PC-9 (cell line): ENCODE data around the gene NECAP2. TPM values are rescaled to one million over a fixed set of nuclear protein-coding genes. Genes with fewer than 3 reads are reported as not detected.
"Not testable (repeated sequence)": the region's sequence is repeated elsewhere in the genome, so short reads cannot be mapped to it uniquely, and the experiment has no call there.

Experiments
- BruUV-seq: library from RNA; stranded (reverse); fragments of 400-500 nt; replicated peaks from 2 replicates; lab custom pipeline; 2021; lab: Mats Ljungman, UMichigan
- CTCF ChIA-PET: fragments of 300-600 bp; sonication (Branson Sonifier 250); formaldehyde crosslinking; loops from one replicate; lab custom pipeline; 2022; ENCODE audit warnings: antibody characterized with exemption; lab: Charles Lee
- POLR2A ChIA-PET: fragments of 300-600 bp; sonication (Branson Sonifier 250); formaldehyde crosslinking; loops from one replicate; lab custom pipeline; 2022; ENCODE audit warnings: antibody characterized with exemption; ENCODE audit not compliant: unreplicated experiment; lab: Charles Lee
- DNase-seq, 2 experiments: peaks; one replicate each; pipeline versions ENCODE4 v3.0.0 to v3.0.0-alpha.2; 2015 to 2022; ENCODE audit warnings: mixed read lengths in 1 of 2
- H2AFZ ChIP-seq: fragments of 200-600 bp; sonication (generic); 2 replicates; pipeline ENCODE4 v1.8.1; 2017; ENCODE audit warnings: antibody characterized with exemption
- H3F3A ChIP-seq: fragments of 200-600 bp; sonication (generic); 2 replicates; pipeline ENCODE4 v1.8.1; 2017; ENCODE audit warnings: antibody characterized with exemption, mild to moderate bottlenecking, low read depth; ENCODE audit not compliant: insufficient read depth
- H3K27ac ChIP-seq: fragments of 200-600 bp; sonication (generic); 2 replicates; pipeline ENCODE4 v1.6.1; 2016; ENCODE audit warnings: mixed run types
- H3K27me3 ChIP-seq: fragments of 200-600 bp; sonication (generic); 2 replicates; pipeline ENCODE4 v1.6.1; 2016; ENCODE audit warnings: low read depth, mixed run types; ENCODE audit not compliant: insufficient read depth
- H3K36me3 ChIP-seq: fragments of 200-600 bp; sonication (generic); 2 replicates; pipeline ENCODE4 v1.6.1; 2016; ENCODE audit warnings: low read depth, mixed run types
- H3K4me1 ChIP-seq: fragments of 200-600 bp; sonication (generic); replicated peaks from 2 replicates; pipeline ENCODE4 v1.6.1; 2016; ENCODE audit warnings: mixed run types; ENCODE audit not compliant: insufficient read depth
- H3K4me2 ChIP-seq: fragments of 200-600 bp; sonication (generic); 2 replicates; pipeline ENCODE4 v1.6.1; 2017; ENCODE audit warnings: mixed run types
- H3K4me3 ChIP-seq: fragments of 200-600 bp; sonication (generic); 2 replicates; pipeline ENCODE4 v1.6.1; 2016; ENCODE audit warnings: mixed run types
- H3K79me2 ChIP-seq: fragments of 200-600 bp; sonication (generic); 2 replicates; pipeline ENCODE4 v1.6.1; 2017; ENCODE audit warnings: low read depth, mixed run types
- H3K9me2 ChIP-seq: fragments of 200-600 bp; sonication (generic); 2 replicates; pipeline ENCODE4 v1.8.1; 2017; ENCODE audit warnings: mild to moderate bottlenecking; ENCODE audit not compliant: insufficient read depth
- H3K9me3 ChIP-seq: fragments of 200-600 bp; sonication (generic); 2 replicates; pipeline ENCODE4 v1.8.1; 2016; ENCODE audit warnings: low read depth; ENCODE audit not compliant: insufficient read depth
- H4K20me1 ChIP-seq: fragments of 200-600 bp; sonication (generic); 2 replicates; pipeline ENCODE4 v1.8.1; 2017; ENCODE audit not compliant: insufficient read depth
- EZH2 ChIP-seq: fragments of 200-600 bp; sonication (generic); IDR thresholded peaks from 2 replicates; pipeline ENCODE4 v1.8.0; 2017; ENCODE audit warnings: antibody characterized with exemption, low read depth
- intact Hi-C: fragments of 100-400 bp; cut with micrococcal nuclease; formaldehyde crosslinking; loops from one replicate; pipeline ENCODE4 v1.10.0; 2022; ENCODE audit not compliant: unreplicated experiment
- total RNA-seq: library from RNA; stranded (reverse); gene quantifications from 2 replicates; pipeline ENCODE4 v1.2.3, GENCODE V29; 2021
- TF ChIP-seq, protein P1 (sequence below): fragments of 200-600 bp; sonication (generic); conservative IDR thresholded peaks from 2 replicates; pipeline ENCODE4 v1.6.1; 2017; ENCODE audit warnings: mixed run types, antibody characterized with exemption, mild to moderate bottlenecking, moderate library complexity

Gene NECAP2
- total RNA-seq, 1 experiment from 2014 or later: 49.6 TPM

DNA sequence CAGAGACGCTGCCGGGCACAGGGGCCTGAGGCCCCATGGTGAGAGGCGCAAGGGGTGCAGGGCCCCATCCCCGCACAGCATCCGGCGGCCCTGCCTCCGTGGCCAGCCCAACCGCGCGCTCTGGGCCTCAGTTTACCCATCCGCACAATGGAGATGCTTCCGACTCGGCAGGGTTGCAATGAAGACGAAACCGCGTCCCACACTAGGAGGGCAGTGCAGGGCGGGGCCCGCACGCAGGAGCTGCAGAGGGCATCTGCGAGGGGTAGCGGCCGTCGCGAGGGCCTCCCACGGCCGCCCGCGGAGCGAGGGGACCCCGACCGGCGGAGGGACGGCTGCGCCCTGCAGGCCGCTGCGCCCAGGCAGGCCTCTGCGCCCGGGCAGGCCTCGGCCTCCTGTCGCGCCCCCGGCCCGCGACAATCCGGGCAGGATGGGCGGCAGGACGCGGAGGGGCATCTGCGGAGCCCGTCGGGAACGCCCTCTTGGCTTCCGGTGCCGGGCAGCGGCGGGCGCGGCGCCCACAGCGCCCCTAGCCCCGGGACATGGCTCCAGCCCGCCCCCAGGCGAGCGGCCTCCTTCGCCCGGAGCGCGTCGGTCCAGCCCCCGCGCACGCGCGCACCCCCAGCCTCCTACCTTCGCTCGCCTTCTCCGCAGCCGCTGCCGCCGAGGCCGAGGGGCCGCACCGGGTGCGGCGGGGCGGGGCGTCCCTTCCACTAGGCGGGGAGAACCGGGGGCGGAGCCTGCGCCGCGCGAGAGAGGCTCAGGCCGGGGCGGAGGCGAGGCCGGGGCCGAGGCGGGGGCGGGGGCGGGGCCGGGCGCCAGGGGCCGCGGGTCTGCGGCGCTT lies 58.3 kb downstream of the NECAP2 start:
- no peaks in the 10 kb centered on the region for H3K9me3 ChIP-seq
- no peak overlapping the region for H3K27ac ChIP-seq
- H3K79me2 ChIP-seq: no peaks in the 10 kb centered on the region
- peak overlapping the region; percentile 88 for H3K4me2 ChIP-seq
- ChIA-PET CTCF (no interaction called here), POLR2A (interaction anchor here (0.6 kb wide), 1 partner anchor 33 kb away, joined by 5 read pairs; no protein-coding TSS in a partner anchor)
- TF ChIP-seq EZH2: no peak
- TF ChIP-seq, protein P1, sequence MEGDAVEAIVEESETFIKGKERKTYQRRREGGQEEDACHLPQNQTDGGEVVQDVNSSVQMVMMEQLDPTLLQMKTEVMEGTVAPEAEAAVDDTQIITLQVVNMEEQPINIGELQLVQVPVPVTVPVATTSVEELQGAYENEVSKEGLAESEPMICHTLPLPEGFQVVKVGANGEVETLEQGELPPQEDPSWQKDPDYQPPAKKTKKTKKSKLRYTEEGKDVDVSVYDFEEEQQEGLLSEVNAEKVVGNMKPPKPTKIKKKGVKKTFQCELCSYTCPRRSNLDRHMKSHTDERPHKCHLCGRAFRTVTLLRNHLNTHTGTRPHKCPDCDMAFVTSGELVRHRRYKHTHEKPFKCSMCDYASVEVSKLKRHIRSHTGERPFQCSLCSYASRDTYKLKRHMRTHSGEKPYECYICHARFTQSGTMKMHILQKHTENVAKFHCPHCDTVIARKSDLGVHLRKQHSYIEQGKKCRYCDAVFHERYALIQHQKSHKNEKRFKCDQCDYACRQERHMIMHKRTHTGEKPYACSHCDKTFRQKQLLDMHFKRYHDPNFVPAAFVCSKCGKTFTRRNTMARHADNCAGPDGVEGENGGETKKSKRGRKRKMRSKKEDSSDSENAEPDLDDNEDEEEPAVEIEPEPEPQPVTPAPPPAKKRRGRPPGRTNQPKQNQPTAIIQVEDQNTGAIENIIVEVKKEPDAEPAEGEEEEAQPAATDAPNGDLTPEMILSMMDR: no peak
- intact Hi-C loops: no loop called here
- no peaks in the 10 kb centered on the region for H3K4me1 ChIP-seq
- H3K9me2 ChIP-seq: no peaks in the 10 kb centered on the region
- H3K4me3 ChIP-seq: peak overlapping the region; percentile 76; the same call in 1 of the 2 replicates
- peak overlapping the region; percentile 85; the same call in 1 of the 2 replicates for H2AFZ ChIP-seq
- no peaks in the 10 kb centered on the region for H3K27me3 ChIP-seq
- no peaks in the 10 kb centered on the region for H3K36me3 ChIP-seq
- no peaks in the 10 kb centered on the region for H3F3A ChIP-seq
- H4K20me1 ChIP-seq: no peaks in the 10 kb centered on the region
- DNase-seq: peak; percentile 43 to 90
- BruUV-seq: no TSS peak

DNA sequence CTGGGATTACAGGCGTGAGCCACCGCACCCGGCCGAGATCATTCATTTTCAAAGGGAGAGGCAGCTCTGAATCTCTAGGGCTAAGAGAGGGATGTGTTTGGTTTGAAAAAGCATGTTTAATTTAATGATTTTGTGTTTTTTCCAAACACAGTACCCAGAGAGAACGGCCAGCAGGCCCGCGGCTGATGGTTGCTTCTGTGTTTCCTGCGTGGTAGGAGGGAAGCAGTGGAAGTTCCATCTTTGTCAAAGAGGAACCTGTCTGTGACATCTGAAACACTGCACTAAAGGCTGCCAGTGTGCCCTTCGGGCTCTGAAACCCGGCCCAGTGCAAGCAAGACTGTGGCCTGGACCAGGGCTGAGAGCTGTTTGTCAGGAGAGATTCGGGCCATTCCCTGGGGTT lies 59.9 kb downstream of the NECAP2 start:
- H3K27me3 ChIP-seq, BruUV-seq, H3K4me1 ChIP-seq, H3K36me3 ChIP-seq, H2AFZ ChIP-seq, H3K79me2 ChIP-seq, H3K9me3 ChIP-seq, H3K27ac ChIP-seq, intact Hi-C loops, H4K20me1 ChIP-seq, DNase-seq, H3K4me3 ChIP-seq, H3F3A ChIP-seq, CTCF ChIA-PET, H3K9me2 ChIP-seq: not testable (repeated sequence)
- POLR2A ChIA-PET: interaction anchor here (0.6 kb wide), 1 partner anchor 34 kb away, joined by 3 read pairs; no protein-coding TSS in a partner anchor
- H3K4me2 ChIP-seq: peak overlapping the region; percentile 88

DNA sequence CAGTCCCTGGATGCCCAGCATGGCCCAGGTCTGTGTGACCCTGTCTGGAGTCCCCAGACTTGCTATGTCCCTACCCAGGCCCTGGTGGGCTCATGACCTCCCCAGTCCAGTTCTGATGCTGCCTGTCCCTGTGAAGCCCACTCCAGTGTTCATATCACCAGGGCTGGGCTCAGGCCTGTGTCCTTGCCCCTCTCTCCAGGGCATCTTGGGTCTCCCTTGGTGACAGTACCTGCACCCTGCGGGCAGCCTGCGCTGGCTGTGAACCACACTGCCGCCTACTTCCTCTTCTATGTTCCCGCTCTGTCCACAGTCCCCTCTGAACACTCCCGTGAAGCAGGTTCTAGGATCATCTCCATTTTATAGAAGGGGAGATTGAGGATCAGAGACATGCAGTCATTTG lies 60.5 kb downstream of the NECAP2 start:
- not testable (repeated sequence) for BruUV-seq, H3K27me3 ChIP-seq, H3K4me3 ChIP-seq

DNA sequence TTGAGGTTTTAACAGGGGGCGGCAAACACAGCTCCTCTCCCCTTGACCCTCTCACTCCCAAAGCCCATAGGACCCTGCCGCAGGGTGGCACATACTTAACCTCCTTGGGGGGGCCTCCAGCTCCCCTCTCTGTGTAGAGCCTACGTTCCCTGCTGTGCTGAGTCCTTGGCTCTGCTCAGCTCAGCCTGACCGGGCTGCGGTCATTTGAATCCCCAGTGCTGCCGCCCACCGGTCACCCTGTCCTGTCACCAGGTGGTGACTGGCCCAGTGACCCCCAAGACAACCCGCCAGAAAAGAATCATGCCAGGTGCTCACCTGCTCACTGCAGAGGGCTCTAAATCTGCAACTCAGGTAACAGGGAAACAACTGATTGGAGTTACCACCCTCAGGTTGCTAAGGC lies 60.9 kb downstream of the NECAP2 start:
- H3K9me2 ChIP-seq, H3K9me3 ChIP-seq, H3K4me2 ChIP-seq, H2AFZ ChIP-seq, intact Hi-C loops, H3K27me3 ChIP-seq, H3K36me3 ChIP-seq, POLR2A ChIA-PET, BruUV-seq, H3F3A ChIP-seq, DNase-seq, H3K4me3 ChIP-seq, H3K27ac ChIP-seq, CTCF ChIA-PET, H4K20me1 ChIP-seq, H3K79me2 ChIP-seq, H3K4me1 ChIP-seq: not testable (repeated sequence)

More for the DNA sequence above, 60.5 kb downstream of the NECAP2 start:
- H3K4me1 ChIP-seq, H3K4me2 ChIP-seq, H3K9me3 ChIP-seq, H3K79me2 ChIP-seq, H3K9me2 ChIP-seq, intact Hi-C loops, H3K27ac ChIP-seq, H3F3A ChIP-seq, H2AFZ ChIP-seq, DNase-seq, H4K20me1 ChIP-seq, H3K36me3 ChIP-seq, CTCF ChIA-PET, POLR2A ChIA-PET: not testable (repeated sequence)
